ENCODE results near the gene NKX2-8. TPM values are rescaled to one million over a fixed set of nuclear protein-coding genes. Genes with fewer than 3 reads are reported as not detected.

NKX2-8 gene
- total RNA-seq, 1 experiment from 2014 or later: not detected

- TF ChIP-seq, protein P1, sequence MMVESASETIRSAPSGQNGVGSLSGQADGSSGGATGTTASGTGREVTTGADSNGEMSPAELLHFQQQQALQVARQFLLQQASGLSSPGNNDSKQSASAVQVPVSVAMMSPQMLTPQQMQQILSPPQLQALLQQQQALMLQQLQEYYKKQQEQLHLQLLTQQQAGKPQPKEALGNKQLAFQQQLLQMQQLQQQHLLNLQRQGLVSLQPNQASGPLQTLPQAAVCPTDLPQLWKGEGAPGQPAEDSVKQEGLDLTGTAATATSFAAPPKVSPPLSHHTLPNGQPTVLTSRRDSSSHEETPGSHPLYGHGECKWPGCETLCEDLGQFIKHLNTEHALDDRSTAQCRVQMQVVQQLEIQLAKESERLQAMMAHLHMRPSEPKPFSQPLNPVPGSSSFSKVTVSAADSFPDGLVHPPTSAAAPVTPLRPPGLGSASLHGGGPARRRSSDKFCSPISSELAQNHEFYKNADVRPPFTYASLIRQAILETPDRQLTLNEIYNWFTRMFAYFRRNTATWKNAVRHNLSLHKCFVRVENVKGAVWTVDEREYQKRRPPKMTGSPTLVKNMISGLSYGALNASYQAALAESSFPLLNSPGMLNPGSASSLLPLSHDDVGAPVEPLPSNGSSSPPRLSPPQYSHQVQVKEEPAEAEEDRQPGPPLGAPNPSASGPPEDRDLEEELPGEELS (CRISPR knock-in tag; IDR thresholded peaks at IDR 0.05): no peak
- no peak for TF ChIP-seq PREB (CRISPR knock-in tag; IDR thresholded peaks at IDR 0.05; ENCODE audit: borderline replicate concordance)
These were observed 44.4 kb downstream of the NKX2-8 start (continued) for GRCh38 chr14:36538051-36538450.

Other genes with a start within 250 kb of the NKX2-8 start
- 0.16 to 0.18 TPM in 2 of 3 replicates, not detected in the other for gene NKX2-1, start 62.4 kb downstream of the NKX2-8 start, total RNA-seq (2021)
- not detected in 3 replicates for gene PAX9, start 79.2 kb upstream of the NKX2-8 start, total RNA-seq (2021)

Measured in WTC11 (cell line).